ENCODE results near the gene ADAMTSL5. TPM values are rescaled to one million over a fixed set of nuclear protein-coding genes. Genes with fewer than 3 reads are reported as not detected.

Gene ADAMTSL5
- total and polyA plus RNA-seq, 2 of the 13 experiments (the other 11 are each of a cell fraction or from before 2014, with no cell fraction given): 0.60 to 2.7 TPM

- DNase-seq (ENCODE audit: low spot score) (no peak), FAIRE-seq (no peak), ATAC-seq (peak; percentile 16; the same call in 2 of the 3 replicates)
- Histone ChIP-seq H2AFZ (ENCODE audit: low read length) (no peak overlapping the region), H3K4me2 (ENCODE audit: low read depth, low read length) (no peak overlapping the region), H4K20me1 (ENCODE audit: insufficient read depth, low read length) (no peaks in the 10 kb centered on the region), H3K27ac (ENCODE audit: extremely low read length, insufficient read depth, low read length) (no peak overlapping the region), H3K9me3 (ENCODE audit: low read length) (no peaks in the 10 kb centered on the region), H3K4me3 (replicated peaks in 1 of 3; ENCODE audit: insufficient read depth in 1 of 3, low read depth in 2 of 3, low read length in 3 of 3) (no peak overlapping the region), H3K9ac (ENCODE audit: insufficient read depth, low read depth, low read length) (no peak overlapping the region), H3K4me1 (ENCODE audit: insufficient read depth, low read length) (peaks cover 20% of the 10 kb centered on the region), H3K79me2 (ENCODE audit: insufficient read depth, low read length) (no peaks in the 10 kb centered on the region), H3K36me3 (replicated peaks in 1 of 2; ENCODE audit: control insufficient read depth in 1 of 2, insufficient read depth in 2 of 2, low read length in 2 of 2) (no peaks in the 10 kb centered on the region), H3K27me3 (ENCODE audit: control insufficient read depth in 1 of 2, insufficient read depth in 2 of 2, low read length in 2 of 2) (peaks cover 26 to 62% of the 10 kb centered on the region in 2 experiments)
- intact Hi-C loops (cut with micrococcal nuclease; ENCODE audit: unreplicated experiment): no loop called here
- ChIA-PET POLR2A (interaction anchor here (0.7 kb wide), 1 partner anchor 29 kb away, joined by 3 read pairs; no protein-coding TSS in a partner anchor), CTCF (ENCODE audit: low intra/inter-chr PET ratio, low total read pairs) (no interaction called here)
- whole genome bisulfite sequencing (ENCODE audit: low lambda C conversion rate): 18% methylated on average over 9 of the region's 10 CpGs
- TF ChIP-seq ZNF556 (CRISPR knock-in tag; IDR thresholded peaks at IDR 0.05; ENCODE audit: borderline replicate concordance): no peak
- no peak for TF ChIP-seq EEA1 (CRISPR knock-in tag; IDR thresholded peaks at IDR 0.05; ENCODE audit: borderline replicate concordance)
- no TSS peak for BruUV-seq (replicated peaks)
- in situ Hi-C loops (cut with HindIII; ENCODE audit: extremely low pct_ligation_motif_present, low pct_unique_long_range_greater_than_20kb): no loop called here
Measured at GRCh38 chr19:1522061-1522460, 9.2 kb upstream of the ADAMTSL5 start.

GRCh38 chr19:1521636-1522035 lies 8.8 kb upstream of the ADAMTSL5 start:
- no peaks in the 10 kb centered on the region for H3K79me2 ChIP-seq (ENCODE audit: insufficient read depth, low read length)
- intact Hi-C loops (cut with micrococcal nuclease; ENCODE audit: unreplicated experiment): no loop called here
- no peak overlapping the region for H3K4me3 ChIP-seq (replicated peaks in 1 of 3; ENCODE audit: insufficient read depth in 1 of 3, low read depth in 2 of 3, low read length in 3 of 3)
- no peak overlapping the region for H2AFZ ChIP-seq (ENCODE audit: low read length)
- WGBS (ENCODE audit: low lambda C conversion rate): 50% methylated on average over 9 of the region's 14 CpGs
- ATAC-seq (peak; percentile 23), DNase-seq (ENCODE audit: low spot score) (no peak), FAIRE-seq (no peak)
- BruUV-seq (replicated peaks): no TSS peak
- no peaks in the 10 kb centered on the region for H4K20me1 ChIP-seq (ENCODE audit: insufficient read depth, low read length)
- no peak overlapping the region for H3K9ac ChIP-seq (ENCODE audit: insufficient read depth, low read depth, low read length)
- TF ChIP-seq FOXM1 (CRISPR knock-in tag; IDR thresholded peaks at IDR 0.05) (no peak), HBP1 (CRISPR knock-in tag; IDR thresholded peaks at IDR 0.05; ENCODE audit: low read depth) (no peak), ZNF30 (CRISPR knock-in tag; IDR thresholded peaks at IDR 0.05) (no peak), ZNF775 (CRISPR knock-in tag; IDR thresholded peaks at IDR 0.05; ENCODE audit: borderline replicate concordance) (no peak), SOX6 (IDR thresholded peaks at IDR 0.05) (no peak), SOX6 (CRISPR knock-in tag; IDR thresholded peaks at IDR 0.05) (no peak), ZNF652 (CRISPR knock-in tag; IDR thresholded peaks at IDR 0.05; ENCODE audit: borderline replicate concordance, low read depth) (no peak)
- H3K4me1 ChIP-seq (ENCODE audit: insufficient read depth, low read length): peaks cover 20% of the 10 kb centered on the region
- no peaks in the 10 kb centered on the region for H3K36me3 ChIP-seq (replicated peaks in 1 of 2; ENCODE audit: control insufficient read depth in 1 of 2, insufficient read depth in 2 of 2, low read length in 2 of 2)
- CTCF ChIA-PET (ENCODE audit: low intra/inter-chr PET ratio, low total read pairs): no interaction called here
- no peaks in the 10 kb centered on the region for H3K9me3 ChIP-seq (ENCODE audit: low read length)
- H3K4me2 ChIP-seq (ENCODE audit: low read depth, low read length): no peak overlapping the region
- POLR2A ChIA-PET: no interaction called here
- peaks cover 26 to 62% of the 10 kb centered on the region in 2 experiments for H3K27me3 ChIP-seq (ENCODE audit: control insufficient read depth in 1 of 2, insufficient read depth in 2 of 2, low read length in 2 of 2)
- no peak overlapping the region for H3K27ac ChIP-seq (ENCODE audit: extremely low read length, insufficient read depth, low read length)
- in situ Hi-C loops (cut with HindIII; ENCODE audit: extremely low pct_ligation_motif_present, low pct_unique_long_range_greater_than_20kb): no loop called here

Measured in HepG2 (cell line).